Activated CD8-positive, alpha-beta memory T cell treated with anti-CD3 and anti-CD28 coated beads for 36 hours (primary cell): ENCODE data around the gene KCNMA1. TPM values are rescaled to one million over a fixed set of nuclear protein-coding genes. Genes with fewer than 3 reads are reported as not detected.
"Not testable (repeated sequence)": the region's sequence is repeated elsewhere in the genome, so short reads cannot be mapped to it uniquely, and the experiment has no call there.

Source experiments
- CTCF ChIA-PET: fragments of 350-600 bp; sonication (Branson Sonifier 250); formaldehyde crosslinking; loops from one replicate; lab custom pipeline; 2021; ENCODE audit warnings: antibody characterized with exemption; lab: Charles Lee
- POLR2A ChIA-PET: fragments of 350-600 bp; sonication (Branson Sonifier 250); formaldehyde crosslinking; loops from one replicate; lab custom pipeline; 2021; ENCODE audit warnings: antibody characterized with exemption; lab: Charles Lee
- total RNA-seq, 2 experiments: library from RNA; stranded (reverse); gene quantifications; one replicate each; pipeline ENCODE4 v1.2.3, GENCODE V29; 2021

Gene KCNMA1
- total RNA-seq, 2 experiments from 2014 or later = not detected

GRCh38 chr10:77592510-77592909, 45.1 kb downstream of the KCNMA1 start:
- ChIA-PET CTCF (no interaction called here), POLR2A (no interaction called here)

GRCh38 chr10:77591238-77591880, 46.2 kb downstream of the KCNMA1 start:
- CTCF ChIA-PET = no interaction called here

GRCh38 chr10:77590344-77591237, 47.0 kb downstream of the KCNMA1 start:
- ChIA-PET POLR2A (no interaction called here), CTCF (no interaction called here)

More at GRCh38 chr10:77591238-77591880, 46.2 kb downstream of the KCNMA1 start:
- POLR2A ChIA-PET = no interaction called here

- CTCF ChIA-PET, POLR2A ChIA-PET: not testable (repeated sequence)
Observed at GRCh38 chr10:77589703-77590102, 47.9 kb downstream of the KCNMA1 start.

GRCh38 chr10:77588886-77589285, 48.7 kb downstream of the KCNMA1 start:
- CTCF ChIA-PET = no interaction called here

GRCh38 chr10:77587416-77587790, 50.2 kb downstream of the KCNMA1 start:
- POLR2A ChIA-PET = no interaction called here
- CTCF ChIA-PET = no interaction called here

More at GRCh38 chr10:77588886-77589285, 48.7 kb downstream of the KCNMA1 start:
- POLR2A ChIA-PET = no interaction called here

GRCh38 chr10:77586719-77587415, 50.7 kb downstream of the KCNMA1 start:
- CTCF ChIA-PET = no interaction called here
- POLR2A ChIA-PET = no interaction called here

GRCh38 chr10:77584938-77585337, 52.7 kb downstream of the KCNMA1 start:
- POLR2A ChIA-PET = no interaction called here
- CTCF ChIA-PET = no interaction called here

- POLR2A ChIA-PET = no interaction called here
- CTCF ChIA-PET = no interaction called here
Observed at GRCh38 chr10:77583527-77583926, 54.1 kb downstream of the KCNMA1 start.

- POLR2A ChIA-PET = no interaction called here
- CTCF ChIA-PET = no interaction called here
Observed at GRCh38 chr10:77582710-77583115, 54.9 kb downstream of the KCNMA1 start.

GRCh38 chr10:77581738-77582137, 55.9 kb downstream of the KCNMA1 start:
- ChIA-PET CTCF (no interaction called here), POLR2A (no interaction called here)

- ChIA-PET CTCF (no interaction called here), POLR2A (no interaction called here)
Observed at GRCh38 chr10:77580482-77580881, 57.1 kb downstream of the KCNMA1 start.

- POLR2A ChIA-PET = no interaction called here
- CTCF ChIA-PET = no interaction called here
Observed at GRCh38 chr10:77578583-77579227, 58.9 kb downstream of the KCNMA1 start.

- ChIA-PET CTCF (no interaction called here), POLR2A (no interaction called here)
Observed at GRCh38 chr10:77577666-77578229, 59.9 kb downstream of the KCNMA1 start.

GRCh38 chr10:77576444-77577032, 61.1 kb downstream of the KCNMA1 start:
- ChIA-PET POLR2A (no interaction called here), CTCF (no interaction called here)

GRCh38 chr10:77576007-77576367, 61.6 kb downstream of the KCNMA1 start:
- ChIA-PET CTCF (no interaction called here), POLR2A (no interaction called here)

GRCh38 chr10:77575271-77576006, 62.2 kb downstream of the KCNMA1 start:
- POLR2A ChIA-PET = no interaction called here
- CTCF ChIA-PET = no interaction called here

- POLR2A ChIA-PET = no interaction called here
- CTCF ChIA-PET = no interaction called here
Observed at GRCh38 chr10:77574438-77574837, 63.2 kb downstream of the KCNMA1 start.

GRCh38 chr10:77572520-77572919, 65.1 kb downstream of the KCNMA1 start:
- POLR2A ChIA-PET, CTCF ChIA-PET: not testable (repeated sequence)
